ENCODE measurements around the gene URB2.

DNA sequence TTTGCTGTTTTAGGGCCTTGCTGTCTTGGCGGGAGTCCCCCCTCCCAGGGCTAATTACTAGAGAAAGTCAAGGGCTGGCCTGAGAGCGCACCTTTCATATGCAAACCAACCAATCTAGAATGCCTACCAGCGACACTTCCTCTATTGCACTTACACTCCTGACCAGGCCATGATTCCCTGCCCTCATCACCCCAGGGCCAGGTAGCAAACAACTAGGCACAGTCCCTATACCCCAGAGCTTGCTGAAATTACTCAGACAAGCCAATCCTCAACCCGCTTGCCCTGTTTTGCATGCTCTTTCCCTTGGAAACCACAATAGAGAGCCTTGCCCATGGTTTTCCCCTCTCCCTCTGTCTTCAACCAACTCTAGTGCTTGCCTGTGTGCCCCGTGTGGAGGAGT, 70.3 kb downstream of the URB2 start:
- TF ChIP-seq, protein P1, sequence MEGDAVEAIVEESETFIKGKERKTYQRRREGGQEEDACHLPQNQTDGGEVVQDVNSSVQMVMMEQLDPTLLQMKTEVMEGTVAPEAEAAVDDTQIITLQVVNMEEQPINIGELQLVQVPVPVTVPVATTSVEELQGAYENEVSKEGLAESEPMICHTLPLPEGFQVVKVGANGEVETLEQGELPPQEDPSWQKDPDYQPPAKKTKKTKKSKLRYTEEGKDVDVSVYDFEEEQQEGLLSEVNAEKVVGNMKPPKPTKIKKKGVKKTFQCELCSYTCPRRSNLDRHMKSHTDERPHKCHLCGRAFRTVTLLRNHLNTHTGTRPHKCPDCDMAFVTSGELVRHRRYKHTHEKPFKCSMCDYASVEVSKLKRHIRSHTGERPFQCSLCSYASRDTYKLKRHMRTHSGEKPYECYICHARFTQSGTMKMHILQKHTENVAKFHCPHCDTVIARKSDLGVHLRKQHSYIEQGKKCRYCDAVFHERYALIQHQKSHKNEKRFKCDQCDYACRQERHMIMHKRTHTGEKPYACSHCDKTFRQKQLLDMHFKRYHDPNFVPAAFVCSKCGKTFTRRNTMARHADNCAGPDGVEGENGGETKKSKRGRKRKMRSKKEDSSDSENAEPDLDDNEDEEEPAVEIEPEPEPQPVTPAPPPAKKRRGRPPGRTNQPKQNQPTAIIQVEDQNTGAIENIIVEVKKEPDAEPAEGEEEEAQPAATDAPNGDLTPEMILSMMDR (IDR thresholded peaks at IDR 0.05): no peak
- TF ChIP-seq EZH2 (IDR thresholded peaks at IDR 0.05): no peak

Measured in neural progenitor cell (in vitro differentiated cells).